Left cardiac atrium (tissue), 4 donors: Measurements from ENCODE around the gene RFWD3. TPM values are rescaled to one million over a fixed set of nuclear protein-coding genes. Genes with fewer than 3 reads are reported as not detected.
A peak's percentile ranks its signal among the peaks of the same experiment; 100 is the strongest.

Experiments used
- ATAC-seq, 2 donors: fragments of 200-7000 bp; cut with Tn5 transposase; one replicate each; pipeline ENCODE4 v1.9.1; 2020; ENCODE audit warnings: mild to moderate bottlenecking in 2 of 2, moderate library complexity in 2 of 2
- DNase-seq: peaks from one replicate; pipeline ENCODE4 v3.0.0-alpha.2; 2020
- intact Hi-C, 2 donors: fragments of 100-400 bp; cut with DNase I; formaldehyde crosslinking; loops; one replicate each; pipeline versions ENCODE4 v1.14.1 to v1.15.1; 2022 to 2023
- total RNA-seq, 2 donors: library from RNA; stranded (reverse); fragmentation: NEBNext Ultra II Directional; extraction: Animal tissue kit (Norgen Biotek cat#: 25700); gene quantifications; one replicate each; pipeline ENCODE4 v1.2.1, GENCODE V29; 2021
- donor health status: DM: no; HTN: yes; CAD: no.
- donor health status: DM: no; HTN: yes; CAD: no; lungs with severe emphysema.
- donor health status: DM: yes; HTN: yes; CAD: no.
- donor health status: Dilated cardiomyopathy.

Gene RFWD3
- total RNA-seq, 2 donors from 2014 or later: 7.2 to 8.8 TPM

GRCh38 chr16:74626741-74627416, 39.8 kb downstream of the RFWD3 start:
- no peak for ATAC-seq
- intact Hi-C loops: loop anchor here in 1 of 2 donors (10.0 kb wide), 1 partner anchor 122 kb away; no protein-coding TSS in a partner anchor
- DNase-seq: no peak

- peak in 1 of 2 donors; percentile 16 for ATAC-seq
- intact Hi-C loops: loop anchor here in 1 of 2 donors (10.0 kb wide), 1 partner anchor 121 kb away; no protein-coding TSS in a partner anchor
- DNase-seq: no peak
Observed at GRCh38 chr16:74625500-74626350, 41.0 kb downstream of the RFWD3 start.

- intact Hi-C loops: loop anchor here in 1 of 2 donors (10.0 kb wide), 1 partner anchor 119 kb away; no protein-coding TSS in a partner anchor
- ATAC-seq: no peak
- no peak for DNase-seq
Observed at GRCh38 chr16:74623839-74624235, 42.8 kb downstream of the RFWD3 start.

- no peak for DNase-seq
- intact Hi-C loops: loop anchor here in 1 of 2 donors (10.0 kb wide), 1 partner anchor 119 kb away; no protein-coding TSS in a partner anchor
- ATAC-seq: peak in 1 of 2 donors; percentile 45
Observed at GRCh38 chr16:74623214-74623838, 43.4 kb downstream of the RFWD3 start.

GRCh38 chr16:74622005-74622404, 44.7 kb downstream of the RFWD3 start:
- intact Hi-C loops: loop anchor here in 1 of 2 donors (10.0 kb wide), 1 partner anchor 117 kb away; no protein-coding TSS in a partner anchor

GRCh38 chr16:74617206-74617788, 49.4 kb downstream of the RFWD3 start:
- no peak for ATAC-seq
- intact Hi-C loops: no loop called here
- no peak for DNase-seq

More at GRCh38 chr16:74622005-74622404, 44.7 kb downstream of the RFWD3 start:
- ATAC-seq: no peak
- no peak for DNase-seq

- intact Hi-C loops: no loop called here
- ATAC-seq: no peak
Observed at GRCh38 chr16:74611721-74612120, 55.0 kb downstream of the RFWD3 start.

GRCh38 chr16:74608944-74609343, 57.7 kb downstream of the RFWD3 start:
- no peak for ATAC-seq
- intact Hi-C loops: no loop called here
- DNase-seq: no peak

More at GRCh38 chr16:74611721-74612120, 55.0 kb downstream of the RFWD3 start:
- no peak for DNase-seq

- intact Hi-C loops: no loop called here
- ATAC-seq: no peak
- no peak for DNase-seq
Observed at GRCh38 chr16:74608381-74608780, 58.3 kb downstream of the RFWD3 start.

GRCh38 chr16:74607962-74608356, 58.7 kb downstream of the RFWD3 start:
- ATAC-seq: no peak
- no peak for DNase-seq
- intact Hi-C loops: no loop called here

- intact Hi-C loops: no loop called here
- no peak for DNase-seq
- no peak for ATAC-seq
Observed at GRCh38 chr16:74607310-74607961, 59.2 kb downstream of the RFWD3 start.

GRCh38 chr16:74606521-74607309, 60.0 kb downstream of the RFWD3 start, which contains the start of gene GLG1:
TSS of gene GLG1 (minus strand) at chr16:74607114. CDS start at chr16:74607094, 20 bp downstream.
- ATAC-seq: peak; percentile 98 to 99

GRCh38 chr16:74605746-74606520, 60.7 kb downstream of the RFWD3 start:
- ATAC-seq: peak; percentile 14 to 32
- intact Hi-C loops: no loop called here
- DNase-seq: no peak

More at GRCh38 chr16:74606521-74607309, 60.0 kb downstream of the RFWD3 start, which contains the start of gene GLG1:
- intact Hi-C loops: no loop called here
- peak; percentile 94 for DNase-seq

GRCh38 chr16:74605332-74605731, 61.3 kb downstream of the RFWD3 start:
- ATAC-seq: no peak

GRCh38 chr16:74603848-74604247, 62.8 kb downstream of the RFWD3 start:
- intact Hi-C loops: no loop called here
- DNase-seq (no peak), ATAC-seq (peak in 1 of 2 donors; percentile 10)

More at GRCh38 chr16:74605332-74605731, 61.3 kb downstream of the RFWD3 start:
- no peak for DNase-seq
- intact Hi-C loops: no loop called here

GRCh38 chr16:74601126-74601871, 65.4 kb downstream of the RFWD3 start:
- intact Hi-C loops: no loop called here
- DNase-seq (no peak), ATAC-seq (peak in 1 of 2 donors; percentile 41)
